RCC 7860 (cell line): ENCODE data around the gene FGF8.

Experiments used
- DNase-seq: peaks from one replicate; pipeline ENCODE4 v3.0.0-alpha.2; 2015; ENCODE audit warnings: low spot score
- FAIRE-seq: peaks from 2 replicates; lab custom pipeline; 2012; peaks lifted over from hg19 to GRCh38; lab: Jason Lieb, UNC

FGF8 gene

DNA sequence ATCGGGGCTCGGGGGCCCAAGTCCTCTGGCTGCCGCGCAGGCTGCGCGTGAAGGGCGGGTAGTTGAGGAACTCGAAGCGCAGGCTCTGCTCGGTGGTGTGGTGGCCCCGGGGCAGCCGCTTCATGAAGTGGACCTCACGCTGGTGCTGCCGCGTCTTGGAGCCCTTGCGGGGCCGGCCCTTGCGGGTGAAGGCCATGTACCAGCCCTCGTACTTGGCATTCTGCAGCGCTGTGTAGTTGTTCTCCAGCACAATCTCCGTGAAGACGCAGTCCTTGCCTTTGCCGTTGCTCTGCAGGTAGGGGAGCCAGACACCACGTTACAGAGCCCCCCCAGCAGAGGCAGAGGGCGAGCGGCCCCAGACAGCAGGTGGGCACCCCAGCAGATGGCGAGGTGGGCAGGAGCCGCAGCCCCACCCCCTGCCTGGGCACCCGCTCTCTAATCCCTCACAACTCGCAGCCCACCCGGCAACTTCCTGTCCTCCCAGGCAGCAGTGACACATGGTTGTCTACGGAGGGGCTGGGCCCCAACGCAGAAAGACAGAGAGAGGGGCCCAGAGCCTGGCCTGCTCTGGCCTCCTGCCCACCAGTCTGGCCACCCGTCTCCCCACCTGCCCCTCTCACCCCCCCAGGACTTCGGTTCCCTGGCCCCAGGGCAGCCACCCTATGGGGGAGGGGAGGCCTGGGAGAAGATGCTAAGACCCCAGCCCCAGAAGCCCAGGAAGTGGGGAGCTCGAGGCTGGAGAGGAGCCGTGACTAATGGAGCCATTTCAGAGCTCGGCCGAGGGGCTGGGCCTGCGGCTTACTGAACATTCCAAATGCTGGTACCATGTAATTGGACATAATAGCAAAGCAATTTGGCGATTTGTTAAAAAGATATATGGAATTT, 5.3 kb downstream of the FGF8 start:
- FAIRE-seq, result no peak
- no peak for DNase-seq

DNA sequence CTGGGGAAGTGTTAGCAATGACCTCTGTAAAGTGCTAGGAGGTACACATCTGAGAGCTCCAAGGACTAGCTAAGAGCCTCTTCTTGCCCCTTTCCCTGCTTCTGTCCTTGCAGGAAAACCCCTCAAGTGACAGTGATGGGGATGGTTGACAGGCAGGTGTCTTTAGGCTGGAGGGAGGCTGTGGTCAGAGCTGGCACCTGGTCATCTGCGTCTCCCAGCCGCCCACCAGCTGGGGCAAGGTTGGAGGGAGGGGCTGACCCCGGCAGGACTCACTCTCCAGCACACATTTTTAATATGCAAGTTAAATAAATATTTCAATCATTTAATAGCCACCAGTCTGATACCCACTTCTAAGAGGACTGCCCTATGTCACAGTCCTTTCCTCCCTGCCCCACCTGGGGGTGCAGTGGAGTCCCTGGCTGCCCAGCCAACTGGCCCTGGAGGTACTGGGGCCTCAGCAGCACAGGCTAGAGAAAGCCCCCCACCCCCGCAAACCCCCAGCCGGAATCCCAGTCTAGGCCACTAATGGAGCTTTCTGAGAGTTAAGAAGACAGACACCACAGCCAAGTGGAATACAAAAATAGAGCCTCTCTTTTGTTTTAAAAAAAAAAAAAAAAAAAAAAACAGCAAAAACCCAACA, 6.3 kb downstream of the FGF8 start:
- DNase-seq, result no peak
- no peak for FAIRE-seq

DNA sequence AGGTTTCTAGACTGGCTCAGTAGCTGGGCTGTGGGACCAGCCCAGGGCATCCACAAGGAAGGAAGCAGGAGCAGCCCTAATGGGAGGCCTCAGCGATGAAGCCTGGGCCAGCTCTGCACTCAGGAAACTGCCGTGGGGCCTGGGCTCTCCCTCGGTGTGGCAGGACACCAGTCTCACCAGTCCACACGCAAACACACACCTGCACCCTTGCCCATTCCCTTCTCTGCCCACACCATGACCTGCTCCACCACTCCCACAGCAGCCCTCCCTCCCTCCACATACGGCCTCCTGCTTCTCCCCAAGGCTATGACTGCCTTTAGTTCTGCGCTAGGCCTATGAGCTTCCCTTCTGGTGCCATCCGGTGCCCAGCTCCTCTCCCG, 7.1 kb downstream of the FGF8 start:
- no peak for FAIRE-seq
- DNase-seq, result no peak

DNA sequence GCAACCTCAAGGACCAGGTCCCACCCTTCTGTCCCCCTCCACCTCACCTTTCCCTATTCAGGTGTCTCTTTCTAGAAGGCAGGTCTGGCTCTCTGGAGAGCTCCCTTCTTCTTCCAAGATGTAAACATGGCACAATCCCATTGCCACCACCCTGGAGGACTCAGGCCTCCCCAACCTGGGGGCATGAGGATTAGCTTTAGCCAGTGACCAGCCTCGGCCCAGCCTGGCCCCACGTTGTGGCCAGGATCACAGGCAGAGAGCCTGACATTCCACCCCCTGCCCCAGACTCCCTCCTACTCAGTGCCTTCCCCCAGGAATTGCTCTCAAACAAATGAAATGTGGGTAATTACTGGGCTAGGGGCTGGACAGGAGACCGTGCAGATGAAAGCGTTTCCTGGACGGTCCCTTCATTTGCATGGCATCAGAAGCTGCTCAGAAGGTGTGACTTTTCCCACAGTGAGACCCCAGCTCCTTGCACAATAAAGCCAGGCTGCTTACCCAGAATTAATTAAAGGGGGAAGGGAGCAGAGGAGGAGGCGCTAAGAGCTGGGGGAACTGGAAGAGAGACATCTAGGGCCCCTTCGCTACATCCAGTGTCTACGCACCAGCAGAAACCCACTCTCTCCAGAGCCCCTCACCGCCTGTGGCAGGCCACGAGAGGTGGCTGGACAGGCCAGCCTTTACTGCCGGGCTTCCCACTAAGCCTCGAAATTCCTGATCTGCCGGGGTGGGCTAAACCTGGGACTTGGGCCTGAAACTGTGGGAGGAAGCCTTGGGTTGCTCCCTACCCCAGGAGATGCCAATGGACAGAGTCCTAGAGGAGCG, 7.7 kb downstream of the FGF8 start:
- no peak for DNase-seq
- FAIRE-seq, result no peak

DNA sequence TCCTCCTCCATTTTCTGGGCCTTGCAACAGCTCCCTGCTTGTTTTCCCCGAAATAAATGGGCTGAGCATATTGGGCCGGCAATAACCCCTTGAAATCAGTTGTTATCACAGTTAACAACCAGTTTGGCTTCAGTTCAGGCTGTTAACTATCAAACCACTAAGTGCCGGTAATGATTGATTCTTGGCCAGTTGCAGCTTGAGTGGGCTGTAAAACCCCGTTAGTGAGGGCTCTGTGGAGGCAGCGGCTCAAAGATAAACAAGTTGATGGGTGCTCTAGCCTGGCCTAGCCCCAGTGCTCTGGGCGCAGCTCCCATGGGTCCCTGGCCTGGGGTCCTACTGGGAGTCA, 8.3 kb downstream of the FGF8 start:
- DNase-seq (no peak), FAIRE-seq (no peak)

DNA sequence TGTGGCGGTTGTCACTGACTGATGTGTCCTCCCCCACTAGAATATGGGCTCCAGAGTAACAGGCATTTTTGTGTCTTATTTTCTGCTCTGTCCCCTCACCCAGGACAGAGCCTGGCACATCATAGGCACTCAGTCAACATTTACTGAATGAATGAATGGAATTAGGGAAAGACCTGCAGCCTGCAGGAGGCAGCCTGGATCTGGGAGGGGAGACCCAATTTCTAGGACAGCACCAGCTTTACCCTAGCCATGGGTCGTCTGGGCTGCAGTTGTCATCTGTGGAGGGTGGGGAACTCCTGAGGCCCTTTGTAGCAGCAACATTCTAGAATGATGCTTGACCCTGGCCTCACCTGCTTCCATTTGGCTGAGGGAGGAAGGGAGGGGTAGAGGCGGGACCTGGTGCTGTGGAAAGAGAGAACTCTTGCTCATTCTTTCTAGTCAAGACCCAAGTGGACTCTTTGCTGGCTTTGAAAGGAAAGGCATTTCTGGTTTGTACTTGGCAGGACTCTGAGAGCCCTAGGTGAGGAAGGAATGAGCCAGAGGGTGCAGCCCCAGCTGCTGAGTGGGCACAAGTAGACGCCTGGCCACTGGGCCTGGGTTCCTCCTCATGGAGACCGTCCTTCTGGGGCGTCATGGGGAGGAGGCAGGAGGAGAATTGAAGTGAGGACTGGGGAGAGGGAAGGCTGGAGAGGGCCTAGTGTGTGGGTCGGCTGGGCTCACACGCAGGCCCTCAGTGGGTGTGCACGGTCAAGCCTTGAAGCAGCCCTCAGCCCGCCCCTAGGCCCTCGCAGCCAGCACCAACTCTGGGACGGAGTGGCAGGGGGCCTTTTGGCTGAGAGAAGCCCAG, 8.9 kb downstream of the FGF8 start:
- FAIRE-seq, result no peak

DNA sequence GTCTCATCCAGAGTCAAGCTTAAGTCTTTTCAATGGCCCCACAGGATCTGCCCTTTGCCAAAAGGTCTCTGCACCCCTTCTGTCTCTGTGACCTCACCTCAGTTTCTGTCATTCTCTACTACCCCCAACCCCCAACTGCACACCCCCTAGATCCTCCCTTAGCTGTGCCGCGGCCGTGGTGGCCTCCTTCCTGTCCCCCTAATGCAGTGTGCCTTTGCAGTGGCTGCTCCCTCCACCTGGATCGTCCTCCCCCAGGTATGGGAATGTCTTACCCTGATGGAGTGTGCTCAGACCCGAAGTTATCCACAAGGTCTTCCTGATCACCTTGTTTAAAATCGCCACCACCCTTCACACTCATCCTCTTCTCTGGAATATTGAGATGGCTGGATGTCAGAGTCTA, 9.6 kb downstream of the FGF8 start:
- DNase-seq, result no peak
- no peak for FAIRE-seq

More for the DNA sequence above, 8.9 kb downstream of the FGF8 start:
- no peak for DNase-seq

DNA sequence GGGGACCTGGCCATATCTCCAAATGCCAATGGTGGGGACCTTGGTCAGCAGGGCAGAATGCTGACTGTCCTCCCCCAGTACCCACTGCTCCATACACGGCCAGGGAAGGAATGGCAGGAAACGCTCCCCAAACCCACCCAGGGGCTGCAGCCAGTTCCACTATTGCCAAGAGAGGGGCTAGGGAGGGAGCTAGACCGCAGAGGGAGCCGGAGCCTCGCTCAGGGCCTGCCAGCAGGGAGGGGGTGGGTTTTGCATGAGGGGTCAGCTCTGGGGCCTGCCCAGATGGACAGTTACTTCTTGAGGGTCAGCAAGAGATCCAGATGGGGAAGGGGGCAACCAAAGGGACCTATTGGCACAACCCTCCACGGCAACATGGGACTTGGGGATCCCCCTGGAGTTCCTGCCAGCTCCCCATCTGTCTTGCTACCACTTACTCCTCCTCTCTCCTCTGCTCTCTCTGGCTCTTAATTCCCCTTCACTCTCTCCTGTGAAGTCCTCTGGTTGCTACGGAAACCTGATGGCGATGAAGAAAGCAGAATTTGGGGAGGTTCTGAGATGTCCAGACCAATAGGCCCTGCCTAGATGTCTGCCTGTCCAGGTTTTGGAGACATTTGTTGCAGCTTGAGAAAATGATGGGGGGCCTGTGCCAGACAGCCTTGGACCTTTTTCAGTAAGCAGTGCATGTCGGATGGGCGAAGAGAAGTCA, 12.6 kb downstream of the FGF8 start:
- no peak for FAIRE-seq
- no peak for DNase-seq

DNA sequence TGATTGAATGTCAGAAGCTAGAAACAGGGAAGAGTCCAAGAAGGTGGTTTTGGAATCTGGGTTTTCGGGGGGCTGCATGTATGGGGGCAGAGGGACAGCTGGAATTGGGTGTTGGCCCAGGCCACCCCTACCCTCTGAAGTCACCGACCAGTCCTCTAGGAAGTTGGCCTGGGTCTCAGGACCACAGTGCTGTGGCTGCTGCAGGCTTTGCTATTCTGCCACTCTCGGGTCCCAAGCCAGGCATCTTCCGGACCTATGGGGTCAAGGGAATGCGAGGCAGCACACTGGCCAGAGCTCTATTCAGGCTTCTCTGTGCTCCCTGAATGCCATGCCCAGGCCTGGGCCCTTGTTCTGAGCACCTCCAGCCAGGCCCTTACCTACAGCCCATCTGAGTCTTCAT, 13.2 kb downstream of the FGF8 start:
- no peak for DNase-seq
- no peak for FAIRE-seq

DNA sequence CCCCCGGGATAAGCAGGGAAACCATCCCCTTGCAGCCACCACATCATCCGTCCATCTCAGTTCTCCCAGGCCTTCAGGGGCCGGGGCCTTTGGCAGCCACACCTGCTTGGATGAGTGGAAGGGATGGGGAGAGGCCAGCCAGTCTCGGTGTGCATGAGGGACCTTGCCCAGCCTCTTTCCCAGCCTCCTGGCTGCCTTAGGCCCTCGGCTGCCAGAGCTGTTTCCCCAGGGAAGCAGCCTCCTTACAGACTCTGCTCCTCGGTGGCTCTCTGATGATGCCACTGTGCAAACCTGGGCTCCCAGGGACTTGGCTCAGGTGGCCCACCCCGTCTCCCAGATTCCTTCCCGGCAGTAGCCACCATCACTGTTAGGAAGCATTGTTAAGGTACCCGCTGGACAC, 14.7 kb downstream of the FGF8 start:
- DNase-seq, result no peak
- no peak for FAIRE-seq

DNA sequence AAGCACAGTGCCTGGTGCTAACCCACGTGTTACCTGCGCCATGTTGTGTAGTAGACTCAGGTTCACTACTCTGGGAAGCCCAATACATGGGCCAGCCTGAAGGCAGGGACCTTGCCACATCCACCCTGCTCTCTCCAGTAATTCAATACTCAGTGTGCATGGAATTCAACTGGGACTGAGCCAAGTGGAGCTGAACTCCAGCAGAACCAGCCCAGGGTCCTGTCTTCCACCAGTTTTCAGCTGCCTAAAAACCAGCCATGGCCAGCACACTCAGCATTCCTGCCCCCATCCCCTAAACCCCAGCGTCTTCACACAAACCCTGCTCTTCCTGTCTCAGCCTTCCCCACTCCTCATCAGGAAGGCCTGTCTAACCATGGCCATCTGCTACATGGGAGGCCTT, 15.4 kb downstream of the FGF8 start:
- no peak for FAIRE-seq
- no peak for DNase-seq

DNA sequence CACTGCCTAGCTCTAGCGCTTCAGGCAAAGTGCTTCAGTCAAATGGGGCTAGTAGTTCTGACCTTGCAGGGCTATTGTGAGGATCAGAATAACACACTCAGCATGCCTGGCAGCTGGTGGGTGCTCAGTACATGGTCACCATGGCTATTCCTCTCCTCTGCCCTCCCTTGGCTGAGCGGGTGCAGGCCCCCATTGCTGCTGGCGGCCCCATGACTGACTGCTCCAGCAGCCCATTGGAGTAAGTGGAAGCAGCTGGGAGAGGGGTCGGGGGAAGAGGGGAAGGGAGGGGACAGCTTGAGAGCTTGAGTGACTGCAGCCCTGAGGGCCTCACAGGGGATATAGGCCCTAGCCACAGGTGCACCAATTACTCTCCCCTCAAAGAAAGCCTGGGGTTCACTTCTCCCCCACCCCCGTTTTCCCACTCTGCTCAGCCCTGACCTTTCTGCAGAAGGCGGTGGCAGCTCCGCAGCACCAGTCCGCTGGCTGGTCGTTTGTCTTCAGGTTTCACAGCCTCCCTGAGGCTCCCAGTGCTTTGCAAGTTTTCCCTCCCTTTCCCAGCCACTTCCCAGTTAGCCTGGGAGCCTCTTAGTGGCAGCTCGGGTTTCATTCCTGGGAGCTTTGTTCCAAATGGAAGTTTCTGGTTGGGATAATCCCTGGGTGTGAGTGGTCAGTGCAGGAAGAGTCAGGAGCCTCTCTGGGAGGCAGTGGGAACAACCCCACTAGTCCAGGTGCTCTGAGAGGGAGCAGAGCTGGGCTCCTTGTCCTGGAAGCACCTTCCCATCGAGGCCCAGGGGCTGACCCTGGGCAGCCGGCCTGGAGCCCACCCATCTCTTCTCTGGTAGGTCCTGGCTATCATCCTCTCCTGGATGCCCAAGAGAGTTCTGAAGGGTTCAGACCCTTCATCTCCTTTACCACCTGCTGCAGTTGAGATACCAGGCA, 16.3 kb downstream of the FGF8 start:
- DNase-seq (no peak), FAIRE-seq (no peak)

DNA sequence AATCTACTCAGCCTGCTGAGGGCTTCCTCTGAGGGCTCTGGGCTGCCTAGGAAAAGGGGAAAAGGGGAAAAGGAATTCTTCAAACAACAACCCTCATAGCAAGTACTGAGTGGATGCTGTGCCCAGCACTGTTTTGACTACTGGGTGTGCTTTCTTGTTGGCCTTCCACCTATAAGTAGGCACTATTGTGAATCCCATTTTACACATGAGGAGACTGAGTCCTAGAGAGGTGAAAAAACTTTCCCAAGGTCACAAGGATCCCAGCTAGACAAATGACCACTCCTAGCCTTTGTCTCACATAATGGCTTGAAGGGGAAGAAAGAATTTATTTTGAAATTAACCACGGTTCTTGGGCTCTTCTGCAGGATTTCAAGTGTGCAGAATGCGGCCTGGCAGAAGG, 17.1 kb downstream of the FGF8 start:
- FAIRE-seq, result no peak
- no peak for DNase-seq

DNA sequence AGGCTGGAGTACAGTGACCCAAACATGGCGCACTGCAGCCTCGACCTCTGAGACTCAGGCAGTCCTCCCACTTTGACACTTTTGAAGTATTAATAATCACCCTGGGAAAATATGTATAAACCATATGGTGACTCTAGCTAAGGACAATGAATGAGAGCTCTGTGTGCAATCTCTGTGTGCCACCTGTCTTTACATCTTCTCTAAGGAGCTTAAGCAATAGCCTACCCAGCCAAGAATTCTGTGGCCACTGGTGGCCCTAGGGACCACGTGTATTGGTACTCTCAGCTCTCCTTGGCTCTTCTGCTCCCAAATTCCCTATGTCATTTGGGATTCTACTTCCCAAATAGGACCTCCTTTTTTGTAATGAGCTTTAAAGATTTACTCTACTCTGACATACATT, 23.7 kb downstream of the FGF8 start:
- no peak for FAIRE-seq
- DNase-seq, result no peak

DNA sequence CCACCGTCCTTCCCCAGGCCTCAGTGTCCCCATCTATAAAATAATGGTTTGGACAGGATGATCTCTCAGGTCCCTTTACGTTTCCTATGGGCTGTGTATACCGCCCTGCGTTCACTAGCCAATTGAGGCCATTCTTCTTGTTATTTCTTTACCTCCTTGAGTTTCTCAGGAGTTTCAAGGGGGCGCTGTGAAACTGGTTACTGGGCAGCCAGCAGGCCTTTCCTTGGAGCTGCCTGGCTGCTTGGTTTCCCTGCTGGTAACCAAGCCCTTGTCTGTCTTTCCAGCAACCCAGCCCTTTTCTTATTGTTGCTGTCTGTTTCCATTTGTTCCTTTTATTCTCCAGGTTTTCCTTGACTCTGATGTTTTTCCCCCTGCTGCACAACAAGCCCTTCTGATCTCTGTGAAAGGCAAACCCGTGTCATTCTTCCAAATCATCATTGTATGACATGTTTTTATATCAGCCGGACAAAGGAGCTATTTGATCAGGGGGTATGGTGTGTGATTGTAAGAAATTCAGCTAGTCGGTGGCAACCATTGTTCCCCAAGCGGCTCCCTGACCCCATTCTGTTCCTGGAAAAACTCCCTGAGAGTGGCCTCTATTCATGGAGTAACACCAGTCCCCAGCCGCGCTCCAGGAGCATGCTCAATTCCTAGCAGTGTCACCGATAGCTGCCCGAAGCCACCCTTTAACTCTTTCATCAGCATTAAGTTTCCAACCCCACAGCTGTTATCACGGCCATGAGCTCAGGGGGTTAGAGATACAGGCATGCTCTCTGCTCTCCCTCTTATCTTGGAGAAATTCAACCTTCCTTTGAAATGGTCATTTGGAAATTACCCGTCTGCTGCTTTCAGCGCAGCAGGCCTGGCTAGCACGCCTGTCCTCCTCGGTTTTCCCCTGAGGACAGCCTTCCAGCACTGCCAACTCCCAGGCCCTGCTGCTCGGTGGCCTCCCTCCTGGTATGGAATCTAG, 26.6 kb downstream of the FGF8 start:
- FAIRE-seq (no peak), DNase-seq (no peak)

DNA sequence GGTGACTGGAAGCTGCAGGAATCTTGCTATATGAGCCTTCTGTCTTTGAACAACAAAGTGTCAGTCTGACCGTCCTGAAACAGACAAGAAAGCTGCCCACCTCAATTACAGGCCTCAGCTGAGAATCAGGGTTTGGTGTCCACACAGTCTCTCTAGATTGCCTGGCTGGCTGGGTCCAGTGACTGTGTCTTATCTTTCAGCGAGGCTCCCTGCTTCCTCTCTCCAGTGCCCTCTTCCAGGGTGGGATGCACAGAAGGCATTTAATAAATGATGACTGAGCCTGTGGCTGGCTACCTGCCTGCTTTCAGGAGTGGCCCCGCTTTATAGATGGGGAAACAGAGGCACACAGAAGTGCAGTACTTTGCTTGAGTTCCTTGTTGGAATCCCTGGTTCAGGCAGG, 27.4 kb downstream of the FGF8 start:
- no peak for FAIRE-seq

DNA sequence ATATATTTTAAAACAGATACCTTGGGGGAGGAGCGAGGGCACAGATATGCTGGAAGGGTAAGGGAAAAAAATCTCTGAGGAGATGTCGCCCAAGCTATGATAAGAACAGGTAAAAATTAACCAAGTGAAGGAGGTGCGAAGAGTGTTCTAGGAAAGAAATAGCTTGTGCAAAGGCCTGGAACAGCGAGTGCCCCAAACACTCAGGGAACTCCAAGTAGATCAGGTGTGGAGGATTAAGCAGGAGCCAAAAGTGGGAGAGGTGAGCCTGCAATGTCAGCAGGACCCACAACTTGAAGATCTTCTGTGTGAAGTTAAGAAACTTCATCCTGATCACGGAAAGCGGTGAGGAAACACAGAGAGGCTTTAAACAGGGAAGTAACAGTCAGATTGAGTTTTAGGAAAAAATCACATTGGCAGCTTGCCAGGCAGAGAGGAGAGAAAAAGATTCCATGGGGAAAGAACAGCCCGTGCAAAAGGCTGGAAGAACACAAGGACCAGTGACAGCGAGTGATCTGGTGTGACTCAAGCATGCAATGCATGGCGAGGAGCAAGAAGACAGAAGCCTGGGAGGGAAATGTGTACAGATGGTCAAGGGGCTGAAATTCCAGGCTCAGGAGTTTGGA, 30.7 kb downstream of the FGF8 start:
- DNase-seq (no peak), FAIRE-seq (no peak)

More for the DNA sequence above, 27.4 kb downstream of the FGF8 start:
- DNase-seq, result no peak

DNA sequence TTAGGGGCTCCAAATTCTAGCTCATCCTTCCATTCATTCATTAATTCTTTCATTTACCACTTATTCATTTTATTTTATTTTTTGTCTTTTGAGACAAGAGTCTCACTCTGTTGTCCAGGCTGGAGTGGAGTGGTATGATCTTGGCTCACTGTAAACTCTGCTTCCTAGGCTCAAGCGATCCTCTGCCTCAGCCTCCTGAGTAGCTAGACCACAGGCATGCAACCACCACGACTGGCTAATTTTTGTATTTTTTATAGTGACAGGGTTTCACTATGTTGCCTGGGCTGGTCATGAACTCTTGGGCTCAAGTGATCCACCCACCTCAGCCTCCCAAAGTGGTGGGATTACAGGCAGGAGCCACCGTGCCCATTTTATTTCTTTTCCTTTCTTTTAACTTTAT, 31.6 kb downstream of the FGF8 start:
- FAIRE-seq, result no peak
- no peak for DNase-seq
